Stimulated activated naive CD8-positive, alpha-beta T cell treated with anti-CD3 and anti-CD28 coated beads, Interleukin-15, Interleukin-2, amounts not matched to agents 100 U/mL and 50 U/mL, for 24 hours (primary cell): ENCODE results near the gene PSMB9.

ENCODE experiments used
- ATAC-seq: fragments of 150-1000 bp; cut with Tn5 transposase; one replicate; pipeline ENCODE4 v1.10.0; 2021
- DNase-seq: peaks from one replicate; pipeline ENCODE4 v3.0.0; 2021

The PSMB9 gene

GRCh38 chr6:32906539-32906938 lies 52.5 kb downstream of the PSMB9 start:
- no peak for DNase-seq
- no peak for ATAC-seq

- ATAC-seq = no peak
- DNase-seq = no peak
These were observed 54.9 kb downstream of the PSMB9 start for GRCh38 chr6:32908897-32909296.
